CD4-positive, alpha-beta memory T cell (primary cell): Measurements from ENCODE around the gene MICAL3. TPM values are rescaled to one million over a fixed set of nuclear protein-coding genes. Genes with fewer than 3 reads are reported as not detected.

Source experiments
- CTCF ChIA-PET: fragments of 350-600 bp; sonication (Branson Sonifier 250); formaldehyde crosslinking; loops from one replicate; lab custom pipeline; 2021; ENCODE audit warnings: inconsistent platforms; ENCODE audit not compliant: partially characterized antibody; lab: Charles Lee
- POLR2A ChIA-PET: fragments of 350-600 bp; sonication (Branson Sonifier 250); formaldehyde crosslinking; loops from one replicate; lab custom pipeline; 2021; ENCODE audit not compliant: partially characterized antibody; lab: Charles Lee
- DNase-seq, 5 donors: peaks; one replicate each; pipeline versions ENCODE4 v3.0.0 to v3.0.0-alpha.2; 2020 to 2022; ENCODE audit warnings: mixed read lengths in 1 of 5
- H3K27ac ChIP-seq: one replicate; pipeline ENCODE4 v1.7.0; 2013; ENCODE audit warnings: low read depth, low read length
- H3K27me3 ChIP-seq: 2 replicates; pipeline ENCODE4 v1.7.0; 2013; ENCODE audit warnings: mild to moderate bottlenecking, low read length, moderate library complexity; ENCODE audit not compliant: insufficient read depth
- H3K36me3 ChIP-seq: 2 replicates; pipeline ENCODE4 v1.7.0; 2013; ENCODE audit warnings: mild to moderate bottlenecking, low read length, moderate library complexity; ENCODE audit not compliant: insufficient read depth
- H3K4me1 ChIP-seq: 2 replicates; pipeline ENCODE4 v1.7.0; 2013; ENCODE audit warnings: mild to moderate bottlenecking, low read length, moderate library complexity; ENCODE audit not compliant: insufficient read depth
- H3K4me3 ChIP-seq, 2 donors: one replicate each; pipeline ENCODE4 v1.7.0; 2013; ENCODE audit warnings: low read length in 2 of 2, mild to moderate bottlenecking in 1 of 2
- H3K9me3 ChIP-seq, 2 donors: one replicate each; pipeline ENCODE4 v1.7.0; 2013; ENCODE audit warnings: low read length in 2 of 2, control low read depth in 1 of 2; ENCODE audit not compliant: control insufficient read depth in 1 of 2
- H3K27ac Mint-ChIP-seq, 7 donors: one replicate each; pipeline ENCODE4 v1.8.0; 2020 to 2021; ENCODE audit warnings: mixed read lengths in 7 of 7, mild to moderate bottlenecking in 6 of 7, inconsistent platforms in 3 of 7, moderate library complexity in 3 of 7
- H3K27me3 Mint-ChIP-seq, 2 donors: one replicate each; pipeline ENCODE4 v1.8.0; 2020 to 2021; ENCODE audit warnings: mixed read lengths in 2 of 2
- H3K36me3 Mint-ChIP-seq, 2 donors: one replicate each; pipeline ENCODE4 v1.8.0; 2020 to 2021; ENCODE audit warnings: mixed read lengths in 2 of 2, inconsistent platforms in 1 of 2, mild to moderate bottlenecking in 1 of 2
- H3K4me1 Mint-ChIP-seq, 4 donors: one replicate each; pipeline ENCODE4 v1.8.0; 2020 to 2021; ENCODE audit warnings: mixed read lengths in 4 of 4, mild to moderate bottlenecking in 1 of 4
- H3K4me3 Mint-ChIP-seq, 8 donors: one replicate each; pipeline ENCODE4 v1.8.0; 2020 to 2021; ENCODE audit warnings: mixed read lengths in 8 of 8, mild to moderate bottlenecking in 7 of 8, moderate library complexity in 6 of 8, inconsistent platforms in 3 of 8
- H3K9me3 Mint-ChIP-seq, 8 donors: one replicate each; pipeline ENCODE4 v1.8.0; 2020 to 2021; ENCODE audit warnings: mixed read lengths in 8 of 8, mild to moderate bottlenecking in 5 of 8, inconsistent platforms in 3 of 8, moderate library complexity in 1 of 8
- intact Hi-C: fragments of 100-400 bp; cut with micrococcal nuclease; formaldehyde crosslinking; loops from one replicate; pipeline ENCODE4 v1.15.1; 2023
- polyA plus RNA-seq, 2 donors: library from polyadenylated mRNA; unstranded; fragments of 300-500 nt; fragmentation: Illumina TruSeq; gene quantifications; one replicate each; pipeline ENCODE4 v1.2.3, GENCODE V29; 2021
- total RNA-seq, 2 experiments: library from RNA; stranded (reverse); gene quantifications; one replicate each; pipeline ENCODE4 v1.2.3, GENCODE V29; 2021

MICAL3 gene
- total and polyA plus RNA-seq, 4 experiments from 2014 or later: 0.97 to 28.9 (median 14.4) TPM

DNA sequence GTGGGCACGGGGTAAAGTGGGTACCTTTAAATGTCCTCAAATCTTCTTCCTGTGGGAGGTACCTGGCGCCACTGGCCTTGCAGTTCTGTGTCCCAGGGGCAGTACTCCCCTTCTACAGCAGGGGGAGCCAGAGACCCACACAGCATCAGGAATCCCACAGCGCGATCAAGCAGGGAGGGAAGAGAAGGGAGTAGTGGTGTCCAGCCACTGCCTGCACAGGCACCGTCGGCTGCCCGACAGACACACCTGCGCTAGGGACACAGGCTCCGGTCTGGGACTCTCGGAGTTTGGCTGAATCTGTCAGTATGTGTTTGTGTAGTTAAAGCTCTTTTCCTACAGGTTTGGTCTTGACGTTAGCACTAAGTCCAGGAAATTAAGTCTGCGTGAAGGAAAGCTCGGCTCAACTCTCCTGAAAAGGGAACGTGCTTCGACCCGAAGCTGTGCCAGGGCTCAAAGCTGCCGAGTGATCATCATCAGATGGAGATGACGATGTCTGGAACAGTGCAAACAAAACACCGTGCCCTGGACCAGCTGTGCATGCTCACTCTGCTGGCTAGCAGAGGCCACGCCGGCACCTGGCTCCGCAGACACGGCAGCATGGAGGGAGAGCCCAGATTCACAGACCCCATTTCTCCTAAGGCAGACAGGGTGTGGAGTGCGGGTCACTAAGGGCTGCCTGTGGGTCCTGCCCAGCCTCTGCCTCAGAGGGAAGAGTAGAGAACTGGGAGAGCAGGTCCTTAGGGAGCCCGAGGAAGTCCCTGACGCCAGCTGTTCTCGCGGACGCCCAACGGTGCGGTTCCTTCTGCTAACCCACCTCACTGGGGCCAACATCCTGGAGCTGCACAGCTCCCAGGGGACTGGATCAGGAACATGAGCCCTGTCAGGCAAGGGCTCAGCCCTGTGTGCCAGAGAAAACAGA, 194.1 kb downstream of the MICAL3 start:
- peaks cover 0 to 3% (median 0%) of the 10 kb centered on the region in 8 donors for H3K9me3 Mint-ChIP-seq
- H3K9me3 ChIP-seq: no peaks in the 10 kb centered on the region
- no peaks in the 10 kb centered on the region for H3K27me3 Mint-ChIP-seq
- DNase-seq: peak; percentile 75 to 82 (median 78)
- H3K36me3 Mint-ChIP-seq: peaks cover under 1 to 25% of the 10 kb centered on the region in 2 donors
- intact Hi-C loops: loop anchor here (1.0 kb wide), 1 partner anchor 246 kb away; no protein-coding TSS in a partner anchor
- H3K27me3 ChIP-seq: no peaks in the 10 kb centered on the region
- peaks cover 5 to 10% (median 8%) of the 10 kb centered on the region in 4 donors for H3K4me1 Mint-ChIP-seq
- ChIA-PET POLR2A (interaction anchor here (2.0 to 3.4 kb wide), 3 partner anchors 195 to 247 kb away, joined by 6 to 26 read pairs (median 18); partner anchors contain the start of genes MICAL3 and PEX26), CTCF (interaction anchor here (0.7 to 8.7 kb wide), 28 partner anchors 14 to 326 kb away, joined by 3 to 226 read pairs (median 4); partner anchors contain the start of genes PEX26 and USP18)
- H3K27ac Mint-ChIP-seq: peak overlapping the region in 3 of 7 donors; percentile 9 to 42 (median 35)
- H3K4me1 ChIP-seq: peaks cover 4% of the 10 kb centered on the region
- H3K27ac ChIP-seq: no peak overlapping the region
- no peaks in the 10 kb centered on the region for H3K36me3 ChIP-seq
- H3K4me3 ChIP-seq: no peak overlapping the region
- no peak overlapping the region for H3K4me3 Mint-ChIP-seq

DNA sequence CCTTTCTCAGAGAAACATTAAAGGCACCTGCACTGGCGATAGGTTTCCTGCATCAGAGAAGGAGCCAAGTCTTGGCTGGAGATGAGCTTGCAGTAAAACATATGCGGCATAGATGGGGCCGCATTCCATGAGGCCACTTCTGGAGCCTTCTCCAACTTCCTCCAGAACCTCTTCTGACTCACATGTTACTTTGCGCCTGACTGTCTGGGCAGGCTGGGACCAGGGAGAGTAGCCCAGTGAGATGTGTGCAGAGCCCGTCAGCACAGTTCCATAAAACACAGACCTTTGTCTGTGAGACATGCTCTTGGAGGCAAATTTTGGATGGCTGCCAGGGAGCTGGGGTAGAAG, 194.7 kb downstream of the MICAL3 start:
- no peak overlapping the region for H3K4me3 ChIP-seq
- POLR2A ChIA-PET: interaction anchor here (2.0 to 3.4 kb wide), 3 partner anchors 195 to 248 kb away, joined by 6 to 26 read pairs (median 18); partner anchors contain the start of genes MICAL3 and PEX26
- no peaks in the 10 kb centered on the region for H3K27me3 Mint-ChIP-seq
- H3K36me3 Mint-ChIP-seq: peaks cover 5 to 22% of the 10 kb centered on the region in 2 donors
- intact Hi-C loops: loop anchor here (1.0 kb wide), 1 partner anchor 247 kb away; no protein-coding TSS in a partner anchor
- peaks cover 4% of the 10 kb centered on the region for H3K4me1 ChIP-seq
- H3K36me3 ChIP-seq: no peaks in the 10 kb centered on the region
- H3K27ac Mint-ChIP-seq: peak overlapping the region in 1 of 7 donors; percentile 35
- H3K27me3 ChIP-seq: no peaks in the 10 kb centered on the region
- no peak for DNase-seq
- no peaks in the 10 kb centered on the region for H3K9me3 ChIP-seq
- H3K4me1 Mint-ChIP-seq: peaks cover 5 to 10% (median 8%) of the 10 kb centered on the region in 4 donors
- H3K9me3 Mint-ChIP-seq: peaks cover 0 to 3% (median 0%) of the 10 kb centered on the region in 8 donors
- H3K4me3 Mint-ChIP-seq: no peak overlapping the region
- CTCF ChIA-PET: interaction anchor here (1.0 to 8.7 kb wide), 20 partner anchors 13 to 327 kb away, joined by 3 to 226 read pairs (median 4); partner anchors contain the start of genes PEX26 and USP18
- H3K27ac ChIP-seq: no peak overlapping the region

- Mint-ChIP-seq H3K4me1 (peaks cover 5 to 10% (median 8%) of the 10 kb centered on the region in 4 donors), H3K27ac (no peak overlapping the region), H3K4me3 (no peak overlapping the region), H3K9me3 (peaks cover 0 to 3% (median 0%) of the 10 kb centered on the region in 8 donors), H3K27me3 (no peaks in the 10 kb centered on the region), H3K36me3 (peaks cover 5 to 22% of the 10 kb centered on the region in 2 donors)
- CTCF ChIA-PET: interaction anchor here (1.1 to 8.7 kb wide), 5 partner anchors 173 to 247 kb away, joined by 3 to 226 read pairs (median 8); partner anchors contain the start of gene PEX26
- H3K4me1 ChIP-seq: peaks cover 4% of the 10 kb centered on the region
- intact Hi-C loops: no loop called here
- H3K27me3 ChIP-seq: no peaks in the 10 kb centered on the region
- no peaks in the 10 kb centered on the region for H3K9me3 ChIP-seq
- H3K27ac ChIP-seq: no peak overlapping the region
- H3K36me3 ChIP-seq: no peaks in the 10 kb centered on the region
- DNase-seq: no peak
- no peak overlapping the region for H3K4me3 ChIP-seq
- POLR2A ChIA-PET: interaction anchor here (3.0 to 3.4 kb wide), 2 partner anchors 247 to 249 kb away, joined by 18 to 26 read pairs; partner anchors contain the start of gene PEX26
These were observed 195.8 kb downstream of the MICAL3 start for GRCh38 chr22:17828502-17829080.

DNA sequence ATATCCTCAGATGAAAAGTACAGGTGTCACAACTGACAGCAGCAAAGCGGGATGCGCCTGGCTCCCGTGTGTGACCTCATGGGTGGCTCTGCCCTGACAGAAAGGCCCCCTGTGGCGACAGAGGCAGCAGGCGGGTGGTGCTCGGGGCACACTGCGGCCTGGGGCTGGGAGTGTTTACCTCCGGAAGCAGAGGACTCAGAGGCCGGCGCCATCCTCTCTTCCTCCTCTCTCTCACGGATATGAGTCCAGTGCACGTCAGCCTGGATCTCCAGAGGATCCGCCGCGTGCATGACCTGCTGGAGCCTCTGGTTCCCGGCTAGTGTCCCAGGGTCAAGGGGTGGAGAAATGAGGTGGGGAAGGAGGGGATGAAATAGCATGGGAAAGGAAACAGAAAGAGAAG, 196.9 kb downstream of the MICAL3 start:
- no peak overlapping the region for H3K27ac ChIP-seq
- H3K4me3 Mint-ChIP-seq: no peak overlapping the region
- no peaks in the 10 kb centered on the region for H3K36me3 ChIP-seq
- ChIA-PET CTCF (interaction anchor here (4.3 to 8.7 kb wide), 2 partner anchors 200 to 248 kb away, joined by 54 to 226 read pairs; partner anchors contain the start of gene PEX26), POLR2A (interaction anchor here (3.0 kb wide), 1 partner anchor 250 kb away, joined by 18 read pairs; the partner anchor contains the start of gene PEX26)
- H3K27ac Mint-ChIP-seq: no peak overlapping the region
- intact Hi-C loops: no loop called here
- H3K4me1 ChIP-seq: peaks cover 4% of the 10 kb centered on the region
- no peak overlapping the region for H3K4me3 ChIP-seq
- no peak for DNase-seq
- H3K9me3 ChIP-seq: no peaks in the 10 kb centered on the region
- H3K9me3 Mint-ChIP-seq: peaks cover 0 to 3% (median 0%) of the 10 kb centered on the region in 8 donors
- no peaks in the 10 kb centered on the region for H3K27me3 Mint-ChIP-seq
- H3K4me1 Mint-ChIP-seq: peaks cover 5 to 10% (median 8%) of the 10 kb centered on the region in 4 donors
- no peaks in the 10 kb centered on the region for H3K27me3 ChIP-seq
- peaks cover 5 to 22% of the 10 kb centered on the region in 2 donors for H3K36me3 Mint-ChIP-seq

DNA sequence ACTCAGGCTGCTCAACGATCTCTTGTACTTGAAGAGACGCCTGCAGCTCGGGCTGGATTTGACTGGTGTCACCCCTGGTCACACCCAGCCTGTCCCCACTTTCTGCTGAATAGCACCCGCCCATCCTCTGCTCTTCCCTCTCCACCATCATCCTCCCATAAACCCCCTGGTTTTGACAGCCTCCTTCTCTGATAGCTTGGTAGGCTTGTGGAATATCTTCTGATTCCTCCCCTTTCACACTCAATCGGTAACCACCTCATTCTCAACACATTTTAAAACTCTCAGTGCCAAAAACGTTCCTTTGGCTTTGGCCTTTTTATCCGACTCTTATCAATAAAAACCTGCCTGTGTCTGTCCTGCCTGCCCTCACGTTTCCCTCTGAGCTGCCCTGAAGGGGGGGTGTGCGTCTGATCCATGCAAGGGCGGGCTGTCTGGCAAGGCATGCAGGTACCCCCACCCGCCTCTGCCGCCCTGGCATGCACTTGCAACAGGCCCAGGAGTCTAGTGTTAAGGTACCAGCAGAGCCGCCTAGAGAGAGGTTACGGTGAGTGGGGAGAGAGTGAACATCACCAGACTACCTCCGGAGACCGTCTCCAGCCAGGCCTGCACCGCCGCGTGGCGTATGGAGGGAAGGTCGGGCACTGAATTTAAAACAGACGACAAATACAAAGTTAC, 198.3 kb downstream of the MICAL3 start:
- no peak overlapping the region for H3K4me3 ChIP-seq
- peak overlapping the region in 2 of 7 donors; percentile 4 to 8 for H3K27ac Mint-ChIP-seq

GRCh38 chr22:17824457-17824856, 199.9 kb downstream of the MICAL3 start:
- ChIA-PET CTCF (no interaction called here), POLR2A (no interaction called here)
- no peaks in the 10 kb centered on the region for H3K9me3 Mint-ChIP-seq
- no peaks in the 10 kb centered on the region for H3K36me3 ChIP-seq
- H3K4me1 Mint-ChIP-seq: peaks cover 0 to 3% (median under 1%) of the 10 kb centered on the region in 4 donors
- peaks cover 5 to 22% of the 10 kb centered on the region in 2 donors for H3K36me3 Mint-ChIP-seq
- no peaks in the 10 kb centered on the region for H3K4me1 ChIP-seq
- no peak overlapping the region for H3K27ac ChIP-seq
- no peak overlapping the region for H3K4me3 Mint-ChIP-seq
- no peak overlapping the region for H3K4me3 ChIP-seq
- no peak for DNase-seq
- no peaks in the 10 kb centered on the region for H3K9me3 ChIP-seq
- H3K27ac Mint-ChIP-seq: no peak overlapping the region
- H3K27me3 ChIP-seq: no peaks in the 10 kb centered on the region
- intact Hi-C loops: no loop called here
- H3K27me3 Mint-ChIP-seq: no peaks in the 10 kb centered on the region

More for the DNA sequence above, 198.3 kb downstream of the MICAL3 start:
- peaks cover 0 to 3% (median 0%) of the 10 kb centered on the region in 8 donors for H3K9me3 Mint-ChIP-seq
- H3K36me3 Mint-ChIP-seq: peaks cover 5 to 24% of the 10 kb centered on the region in 2 donors
- no peak overlapping the region for H3K27ac ChIP-seq
- no peaks in the 10 kb centered on the region for H3K9me3 ChIP-seq
- peaks cover 4% of the 10 kb centered on the region for H3K4me1 ChIP-seq
- intact Hi-C loops: no loop called here
- H3K27me3 Mint-ChIP-seq: no peaks in the 10 kb centered on the region
- no peak for DNase-seq
- ChIA-PET POLR2A (no interaction called here), CTCF (interaction anchor here (1.7 kb wide), 1 partner anchor 250 kb away, joined by 9 read pairs; no protein-coding TSS in a partner anchor)
- H3K4me3 Mint-ChIP-seq: no peak overlapping the region
- no peaks in the 10 kb centered on the region for H3K36me3 ChIP-seq
- H3K4me1 Mint-ChIP-seq: peaks cover 5 to 10% (median 8%) of the 10 kb centered on the region in 4 donors
- H3K27me3 ChIP-seq: no peaks in the 10 kb centered on the region
